Measurements from ENCODE around the gene CCDC24. TPM values are rescaled to one million over a fixed set of nuclear protein-coding genes. Genes with fewer than 3 reads are reported as not detected.

The CCDC24 gene
- total and polyA plus RNA-seq, 9 of the 15 experiments (the other 6 are each of a cell fraction or from before 2014, with no cell fraction given), result 0.31 to 4.5 (median 1.5) TPM

- no peak for TF ChIP-seq ZNF395 (CRISPR knock-in tag; IDR thresholded peaks at IDR 0.05)
- no peak for TF ChIP-seq MTF1 (CRISPR knock-in tag; IDR thresholded peaks at IDR 0.05; ENCODE audit: borderline replicate concordance)
- TF ChIP-seq GATA2 (CRISPR knock-in tag; IDR thresholded peaks at IDR 0.05), result peak; percentile 57; the same call in 1 of the 2 replicates
- TF ChIP-seq SAFB (IDR thresholded peaks at IDR 0.05; ENCODE audit: borderline replicate concordance, low read depth, low read length), result no peak
- TF ChIP-seq HMG20B (CRISPR knock-in tag; IDR thresholded peaks at IDR 0.05), result no peak
- no peak for TF ChIP-seq ILK (tag; IDR thresholded peaks at IDR 0.05; ENCODE audit: borderline replicate concordance, low read depth)
- no peak for TF ChIP-seq HSF4 (CRISPR knock-in tag; IDR thresholded peaks at IDR 0.05; ENCODE audit: borderline replicate concordance)
- no peak for TF ChIP-seq TGIF2 (CRISPR knock-in tag; IDR thresholded peaks at IDR 0.05)
- no peak for TF ChIP-seq ZBTB34 (CRISPR knock-in tag; IDR thresholded peaks at IDR 0.05)
- no peak for TF ChIP-seq ATF7 (IDR thresholded peaks at IDR 0.05)
- TF ChIP-seq BCL6 (CRISPR knock-in tag; IDR thresholded peaks at IDR 0.05), result no peak
- TF ChIP-seq SNIP1 (IDR thresholded peaks at IDR 0.05; ENCODE audit: low read depth), result no peak
- peak in 1 of 2 experiments; percentile 41; a peak in 1 of 4 replicates for TF ChIP-seq CSDE1 (IDR thresholded peaks at IDR 0.05)
- no peak for TF ChIP-seq CXXC5 (CRISPR knock-in tag; IDR thresholded peaks at IDR 0.05)
- TF ChIP-seq CEBPG (CRISPR knock-in tag; IDR thresholded peaks at IDR 0.05), result no peak
- TF ChIP-seq CEBPG (tag; conservative IDR thresholded peaks at IDR 0.05 in 1 of 2, IDR thresholded peaks at IDR 0.05 in 1 of 2), result no peak
- TF ChIP-seq ZKSCAN8 (CRISPR knock-in tag; IDR thresholded peaks at IDR 0.05), result no peak
- no peak for TF ChIP-seq MCM3 (IDR thresholded peaks at IDR 0.05)
- no peak for TF ChIP-seq BDP1 (IDR thresholded peaks at IDR 0.05; ENCODE audit: insufficient read depth, insufficient read length)
- TF ChIP-seq THRB (CRISPR knock-in tag; conservative IDR thresholded peaks at IDR 0.05), result no peak
- TF ChIP-seq MCM7 (IDR thresholded peaks at IDR 0.05), result no peak
- TF ChIP-seq ZNF696 (CRISPR knock-in tag; conservative IDR thresholded peaks at IDR 0.05), result no peak
- TF ChIP-seq MBD2 (IDR thresholded peaks at IDR 0.05; ENCODE audit: borderline replicate concordance, low read depth), result peak; percentile 44; the same call in 1 of the 2 replicates
- TF ChIP-seq ZNF445 (CRISPR knock-in tag; IDR thresholded peaks at IDR 0.05; ENCODE audit: low read depth), result no peak
- TF ChIP-seq ZNF23 (CRISPR knock-in tag; IDR thresholded peaks at IDR 0.05), result no peak
- TF ChIP-seq PTTG1 (tag; IDR thresholded peaks at IDR 0.05; ENCODE audit: low read depth), result no peak
- peak; percentile 84 for TF ChIP-seq KLF16 (IDR thresholded peaks at IDR 0.05)
- no peak for TF ChIP-seq FIP1L1 (IDR thresholded peaks at IDR 0.05; ENCODE audit: low read depth, low read length, poor library complexity, severe bottlenecking)
Observed at GRCh38 chr1:44044071-44044801, 52.8 kb downstream of the CCDC24 start (continued).
